ENCODE measurements around the gene SPATA32. TPM values are rescaled to one million over a fixed set of nuclear protein-coding genes. Genes with fewer than 3 reads are reported as not detected.

SPATA32 gene
- total and polyA plus RNA-seq, 12 donors, result 0.13 to 0.16 TPM; not detected in 10

DNA sequence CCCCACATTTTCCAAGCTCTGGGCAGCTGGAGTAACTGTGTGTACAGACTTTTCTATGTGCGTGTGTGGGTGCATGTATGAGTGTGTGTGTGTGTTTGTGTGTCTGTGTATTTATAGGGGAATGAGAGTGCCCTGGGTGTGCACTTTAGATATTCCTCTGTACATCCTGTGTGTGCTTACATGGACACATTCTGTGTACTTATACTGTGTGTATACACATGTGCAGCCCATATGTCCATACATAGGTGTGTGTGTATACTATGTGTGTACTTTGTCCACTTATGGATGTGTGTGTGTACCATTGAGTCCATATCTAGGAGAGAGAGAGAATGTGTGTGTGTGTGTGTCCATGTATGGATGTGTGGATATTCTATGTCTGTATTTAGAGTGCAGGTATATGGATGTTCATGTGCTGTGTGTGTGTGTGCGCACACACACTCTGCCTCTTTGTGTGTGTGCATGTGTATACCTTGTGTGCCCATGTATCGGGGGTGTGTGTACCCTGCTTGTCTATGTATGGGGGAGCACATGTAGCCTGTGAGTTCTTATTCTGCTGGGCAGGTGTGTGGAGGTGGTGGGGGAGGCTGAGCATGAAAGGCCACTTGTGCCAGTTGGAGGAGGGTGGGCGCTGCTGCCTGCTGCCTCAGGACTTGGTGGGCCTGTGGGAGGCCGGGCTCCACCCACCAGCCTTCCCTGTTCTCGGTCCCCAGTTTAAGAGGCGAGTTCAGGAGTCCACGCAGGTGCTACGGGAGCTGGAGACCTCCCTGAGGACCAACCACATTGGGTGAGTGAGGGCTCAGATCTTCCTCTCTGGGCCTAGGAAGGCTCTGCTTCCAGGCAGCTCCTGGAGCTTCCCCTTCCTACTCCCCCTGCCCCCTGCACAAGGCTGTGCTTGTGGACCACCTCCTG lies 29.1 kb downstream of the SPATA32 start:
- WGBS, 2 donors, result 98% methylated on average over 9 of the region's 9 CpGs
- ATAC-seq, result no peak
- peaks cover 12 to 66% (median 40%) of the 10 kb centered on the region in 9 donors for H3K4me1 ChIP-seq
- H3K9me3 ChIP-seq, result no peaks in the 10 kb centered on the region
- TF ChIP-seq, protein P1, sequence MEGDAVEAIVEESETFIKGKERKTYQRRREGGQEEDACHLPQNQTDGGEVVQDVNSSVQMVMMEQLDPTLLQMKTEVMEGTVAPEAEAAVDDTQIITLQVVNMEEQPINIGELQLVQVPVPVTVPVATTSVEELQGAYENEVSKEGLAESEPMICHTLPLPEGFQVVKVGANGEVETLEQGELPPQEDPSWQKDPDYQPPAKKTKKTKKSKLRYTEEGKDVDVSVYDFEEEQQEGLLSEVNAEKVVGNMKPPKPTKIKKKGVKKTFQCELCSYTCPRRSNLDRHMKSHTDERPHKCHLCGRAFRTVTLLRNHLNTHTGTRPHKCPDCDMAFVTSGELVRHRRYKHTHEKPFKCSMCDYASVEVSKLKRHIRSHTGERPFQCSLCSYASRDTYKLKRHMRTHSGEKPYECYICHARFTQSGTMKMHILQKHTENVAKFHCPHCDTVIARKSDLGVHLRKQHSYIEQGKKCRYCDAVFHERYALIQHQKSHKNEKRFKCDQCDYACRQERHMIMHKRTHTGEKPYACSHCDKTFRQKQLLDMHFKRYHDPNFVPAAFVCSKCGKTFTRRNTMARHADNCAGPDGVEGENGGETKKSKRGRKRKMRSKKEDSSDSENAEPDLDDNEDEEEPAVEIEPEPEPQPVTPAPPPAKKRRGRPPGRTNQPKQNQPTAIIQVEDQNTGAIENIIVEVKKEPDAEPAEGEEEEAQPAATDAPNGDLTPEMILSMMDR (IDR thresholded peaks at IDR 0.05), result no peak
- no peak overlapping the region for H3K27ac ChIP-seq
- peaks cover 0 to 55% (median 0%) of the 10 kb centered on the region in 9 donors for H3K36me3 ChIP-seq
- no peak for DNase-seq
- intact Hi-C loops (cut with DNase I), result loop anchor here in 1 of 10 donors (5.0 kb wide), 1 partner anchor 150 kb away; no protein-coding TSS in a partner anchor
- H3K4me3 ChIP-seq, result no peak overlapping the region
- no peaks in the 10 kb centered on the region for H3K27me3 ChIP-seq

DNA sequence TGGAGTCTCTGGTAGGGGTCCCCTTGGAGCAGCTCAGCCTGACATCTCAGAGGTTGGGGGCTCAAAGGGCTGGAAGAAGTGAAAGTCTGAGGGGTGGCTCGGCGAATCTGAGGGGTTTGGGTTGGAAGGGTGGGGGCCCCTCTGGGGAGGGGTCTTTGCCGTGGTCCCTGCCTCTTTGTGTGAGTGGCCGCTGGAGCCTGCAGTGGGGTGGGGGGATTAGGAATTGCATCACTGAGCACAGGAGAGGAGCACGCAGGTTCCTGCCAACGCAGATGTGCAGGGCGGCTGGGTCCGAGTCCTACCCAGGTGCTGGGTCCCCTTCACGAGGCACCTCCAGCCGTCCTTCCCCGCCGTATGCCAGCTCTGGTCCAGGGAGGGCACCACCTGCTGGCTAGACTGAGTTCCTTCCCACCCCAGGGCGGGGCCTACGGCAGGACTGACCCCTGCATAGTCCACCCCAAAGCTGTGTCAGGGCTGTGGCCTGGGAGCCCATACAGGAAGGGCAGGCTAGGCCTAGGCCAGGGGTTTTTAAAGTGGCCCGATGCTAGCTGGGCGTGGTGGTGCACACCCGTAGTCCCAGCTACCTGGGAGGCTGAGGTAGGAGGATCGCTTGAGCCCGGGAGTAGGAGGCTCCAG lies 30.3 kb downstream of the SPATA32 start:
- intact Hi-C loops (cut with DNase I), result loop anchor here in 1 of 10 donors (5.0 kb wide), 1 partner anchor 151 kb away; no protein-coding TSS in a partner anchor
- DNase-seq (peak in 1 of 2 donors; percentile 39), ATAC-seq (no peak)
- H3K9me3 ChIP-seq, result no peaks in the 10 kb centered on the region
- peaks cover 23 to 78% (median 51%) of the 10 kb centered on the region in 9 donors for H3K4me1 ChIP-seq
- TF ChIP-seq, protein P1 (IDR thresholded peaks at IDR 0.05), result peak in 6 of 9 donors; percentile 11 to 31 (median 26)
- no peak overlapping the region for H3K4me3 ChIP-seq
- H3K27me3 ChIP-seq, result no peaks in the 10 kb centered on the region
- peaks cover 0 to 44% (median 0%) of the 10 kb centered on the region in 9 donors for H3K36me3 ChIP-seq
- 81 to 83% methylated on average over 19 of the region's 19 CpGs for WGBS, 2 donors
- peak overlapping the region in 4 of 10 donors; percentile 73 to 91 (median 85) for H3K27ac ChIP-seq

DNA sequence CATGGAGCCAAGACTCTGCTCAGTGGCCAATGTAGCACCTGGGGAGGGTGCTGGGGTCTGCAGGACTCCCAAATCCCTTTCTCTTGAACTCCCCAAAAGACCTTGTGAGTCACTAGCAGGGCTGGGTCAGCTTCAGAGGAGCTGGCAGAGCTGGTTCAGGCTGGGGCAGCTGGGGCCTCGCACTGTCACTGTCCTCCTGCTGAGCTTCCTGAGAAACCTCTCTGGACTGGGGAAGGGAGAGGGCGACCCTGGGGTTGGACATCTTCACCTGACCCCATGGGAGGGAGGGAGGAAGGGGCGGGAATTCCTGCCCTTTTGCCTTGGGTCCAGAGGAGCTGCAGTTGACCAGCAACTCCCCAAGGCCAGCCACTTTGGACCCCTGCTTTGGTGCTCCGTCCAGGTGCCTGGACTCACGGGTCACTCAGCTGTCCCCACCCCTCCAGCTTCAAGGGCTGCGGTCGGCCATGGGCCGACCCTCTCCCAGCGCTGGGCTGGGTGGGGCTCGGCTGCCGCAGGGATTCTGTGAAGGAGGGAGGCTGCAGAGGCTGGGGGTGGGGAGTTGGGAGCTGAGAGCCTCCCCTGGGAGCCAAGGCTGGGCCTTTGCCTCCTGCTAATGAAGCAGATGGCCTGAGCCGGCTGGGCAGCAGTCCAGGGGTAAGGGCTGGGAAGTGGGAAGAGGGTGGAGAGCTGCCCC lies 31.0 kb downstream of the SPATA32 start:
- Histone ChIP-seq H3K27ac (peak overlapping the region in 6 of 10 donors; percentile 31 to 91 (median 80)), H3K4me3 (no peak overlapping the region), H3K4me1 (peaks cover 24 to 82% (median 58%) of the 10 kb centered on the region in 9 donors), H3K36me3 (peaks cover 0 to 37% (median 0%) of the 10 kb centered on the region in 9 donors), H3K27me3 (no peaks in the 10 kb centered on the region), H3K9me3 (no peaks in the 10 kb centered on the region)
- intact Hi-C loops (cut with DNase I), result loop anchor here in 1 of 10 donors (5.0 kb wide), 1 partner anchor 151 kb away; no protein-coding TSS in a partner anchor
- 50 to 51% methylated on average over 12 of the region's 12 CpGs for WGBS, 2 donors
- peak; percentile 57 to 78 for DNase-seq
- peak in 1 of 8 donors; percentile 2 for ATAC-seq
- TF ChIP-seq, protein P1 (IDR thresholded peaks at IDR 0.05), result no peak

Data from heart right ventricle (tissue), 16 donors.